ENCODE data around the gene NAGLU. TPM values are rescaled to one million over a fixed set of nuclear protein-coding genes. Genes with fewer than 3 reads are reported as not detected.

NAGLU gene
- total RNA-seq, 1 experiment from 2014 or later: 30.6 TPM

DNA sequence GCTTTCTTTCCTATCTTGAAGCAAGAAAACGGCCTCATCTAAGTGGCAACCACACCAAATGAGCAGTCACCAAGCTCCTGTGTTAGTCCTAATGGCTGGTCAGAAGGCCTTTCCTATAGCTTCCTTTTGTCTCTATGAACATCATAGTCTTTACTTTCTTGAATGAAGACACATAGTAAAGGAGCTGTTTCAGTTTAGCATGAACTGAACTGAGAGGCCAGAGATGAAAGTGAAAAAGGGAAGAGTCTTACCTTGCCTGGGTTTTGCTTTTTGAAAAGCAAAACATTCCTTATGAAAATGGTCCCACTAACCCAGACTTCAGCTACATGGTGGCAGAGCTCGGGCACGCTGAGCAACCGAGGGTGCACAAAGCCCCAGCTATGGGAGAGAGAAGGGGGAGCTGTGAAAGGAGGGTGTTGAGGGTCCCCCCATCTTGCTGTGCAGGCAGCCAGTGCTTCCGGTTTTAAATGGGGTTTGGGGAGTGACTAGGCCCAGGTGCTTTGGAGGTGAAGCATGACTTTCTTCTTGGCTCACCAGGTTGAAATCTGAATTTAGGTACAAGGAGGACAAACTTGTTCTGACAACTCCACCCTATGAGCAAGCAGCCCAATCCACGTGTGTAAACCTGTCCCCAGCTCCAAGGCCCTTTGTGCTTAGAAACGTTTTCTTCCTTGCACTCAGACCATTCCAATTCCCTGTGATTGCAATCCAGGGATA, 50.6 kb downstream of the NAGLU start:
- no peak for DNase-seq (ENCODE audit: low read depth)

GRCh38 chr17:42590886-42591285, 54.8 kb downstream of the NAGLU start:
- DNase-seq (ENCODE audit: low read depth): no peak

- no peak for DNase-seq (ENCODE audit: low read depth)
These were observed 55.4 kb downstream of the NAGLU start for GRCh38 chr17:42591411-42591810.

Small RNA genes lying within 50 kb of the gene (small RNA-seq; reads per million reads assigned to genes)
- not detected for gene MIR548AT

Other genes starting within 250 kb of the NAGLU start
- gene STAT5A, start 247.7 kb upstream of the NAGLU start, total RNA-seq (2014; rRNA removed; shearing (Covaris generic)): 1.1 and 1.7 TPM in 2 replicates
- gene STAT3, start 147.8 kb upstream of the NAGLU start, total RNA-seq (2014; rRNA removed; shearing (Covaris generic)): 32.9 and 42.2 TPM in 2 replicates
- 232 and 236 TPM in 2 replicates for gene CAVIN1, start 113.0 kb upstream of the NAGLU start, total RNA-seq (2014; rRNA removed; shearing (Covaris generic))
- 11.8 and 14.8 TPM in 2 replicates for gene ATP6V0A1, start 77.4 kb upstream of the NAGLU start, total RNA-seq (2014; rRNA removed; shearing (Covaris generic))
- gene HSD17B1, start 16.7 kb downstream of the NAGLU start, total RNA-seq (2014; rRNA removed; shearing (Covaris generic)): 0.40 and 0.59 TPM in 2 replicates
- gene COASY, start 25.9 kb downstream of the NAGLU start, total RNA-seq (2014; rRNA removed; shearing (Covaris generic)): 51.7 and 56.2 TPM in 2 replicates
- gene MLX, start 30.9 kb downstream of the NAGLU start, total RNA-seq (2014; rRNA removed; shearing (Covaris generic)): 29.3 and 37.8 TPM in 2 replicates
- 47.8 and 50.2 TPM in 2 replicates for gene PSMC3IP, start 41.5 kb downstream of the NAGLU start, total RNA-seq (2014; rRNA removed; shearing (Covaris generic))
- gene RETREG3, start 73.1 kb downstream of the NAGLU start, total RNA-seq (2014; rRNA removed; shearing (Covaris generic)): 30.9 and 34.0 TPM in 2 replicates
- 114 and 165 TPM in 2 replicates for gene TUBG1, start 73.4 kb downstream of the NAGLU start, total RNA-seq (2014; rRNA removed; shearing (Covaris generic))
- 6.8 and 9.3 TPM in 2 replicates for gene TUBG2, start 123.0 kb downstream of the NAGLU start, total RNA-seq (2014; rRNA removed; shearing (Covaris generic))
- 14.7 and 15.7 TPM in 2 replicates for gene PLEKHH3, start 140.8 kb downstream of the NAGLU start, total RNA-seq (2014; rRNA removed; shearing (Covaris generic))
- gene CCR10, start 145.6 kb downstream of the NAGLU start, total RNA-seq (2014; rRNA removed; shearing (Covaris generic)): 2.1 and 2.5 TPM in 2 replicates
- 8.6 and 9.9 TPM in 2 replicates for gene CNTNAP1, start 146.3 kb downstream of the NAGLU start, total RNA-seq (2014; rRNA removed; shearing (Covaris generic))
- 6.1 and 6.3 TPM in 2 replicates for gene EZH1, start 208.8 kb downstream of the NAGLU start, total RNA-seq (2014; rRNA removed; shearing (Covaris generic))
- 0.40 and 1.4 TPM in 2 replicates for gene RAMP2, start 225.0 kb downstream of the NAGLU start, total RNA-seq (2014; rRNA removed; shearing (Covaris generic))
- 110 and 122 TPM in 2 replicates for gene VPS25, start 237.2 kb downstream of the NAGLU start, total RNA-seq (2014; rRNA removed; shearing (Covaris generic))
- gene WNK4, start 244.4 kb downstream of the NAGLU start, total RNA-seq (2014; rRNA removed; shearing (Covaris generic)): 5.7 and 8.9 TPM in 2 replicates